HCT116 (cell line): ENCODE measurements around the gene VSNL1. TPM values are rescaled to one million over a fixed set of nuclear protein-coding genes. Genes with fewer than 3 reads are reported as not detected.

Experiments
- ATAC-seq: fragments of 200-7000 bp; cut with Tn5 transposase; 2 replicates; pipeline ENCODE4 v1.9.1; 2020; ENCODE audit warnings: mild to moderate bottlenecking, moderate library complexity
- BruUV-seq: library from RNA; stranded (reverse); fragments of 400-500 nt; replicated peaks from 2 replicates; lab custom pipeline; 2021; lab: Mats Ljungman, UMichigan
- CTCF ChIA-PET: fragments of 300-600 bp; sonication (Branson Sonifier 250); formaldehyde crosslinking; loops from one replicate; lab custom pipeline; 2021; ENCODE audit warnings: antibody characterized with exemption; lab: Charles Lee
- POLR2A ChIA-PET: fragments of 300-600, 350-600 bp; sonication (Branson Sonifier 250); formaldehyde crosslinking; loops from one replicate; lab custom pipeline; 2021; ENCODE audit warnings: antibody characterized with exemption; lab: Charles Lee
- RAD21 ChIA-PET, 2 experiments: fragments of 300-600 bp; sonication (Branson Sonifier 250); formaldehyde crosslinking; loops; one replicate each; lab custom pipeline; 2023; ENCODE audit warnings: low total read pairs in 2 of 2; ENCODE audit not compliant: uncharacterized antibody in 2 of 2, unreplicated experiment in 2 of 2, low non-redundant PET in 1 of 2; lab: Charles Lee
- DNase-seq: peaks from one replicate; pipeline ENCODE4 v3.0.0-alpha.2; 2010; ENCODE audit warnings: low read depth, low spot score
- H2AFZ ChIP-seq: fragments of 200-600 bp; shearing (Covaris generic), sonication (generic); 2 replicates; pipeline ENCODE4 v1.6.1; 2017; ENCODE audit warnings: low read depth, mixed run types, mixed read lengths, antibody characterized with exemption, low read length; ENCODE audit not compliant: poor library complexity, severe bottlenecking
- H3K27ac ChIP-seq: 2 replicates; pipeline ENCODE4 v1.5.1; 2012; ENCODE audit warnings: low read depth, low read length
- H3K27me3 ChIP-seq: fragments of 200-600 bp; sonication (generic); 2 replicates; pipeline ENCODE4 v1.6.1; 2016; ENCODE audit warnings: mixed run types, low read length, mixed read lengths; ENCODE audit not compliant: insufficient read depth
- H3K36me3 ChIP-seq, 2 experiments: fragments of 200-500 bp in 1 of 2; fragments of 200-600 bp in 1 of 2; sonication (Bioruptor generic) in 1 of 2; sonication (generic) in 1 of 2; 2 replicates each; pipeline versions ENCODE4 v1.5.1 to v1.6.1; 2014 to 2016; ENCODE audit warnings: low read length in 2 of 2, inconsistent platforms in 1 of 2, mixed read lengths in 1 of 2, mixed run types in 1 of 2; ENCODE audit not compliant: insufficient read depth in 2 of 2, control insufficient read depth in 1 of 2
- H3K4me1 ChIP-seq, 2 experiments: fragments of 200-600 bp in 1 of 2; sonication (generic) in 1 of 2; 2 replicates each; pipeline versions ENCODE4 v1.5.1 to v1.6.1; 2012 to 2017; ENCODE audit warnings: low read length in 2 of 2, inconsistent platforms in 1 of 2, mild to moderate bottlenecking in 1 of 2, mixed read lengths in 1 of 2, mixed run types in 1 of 2, moderate library complexity in 1 of 2; ENCODE audit not compliant: insufficient read depth in 2 of 2, control insufficient read depth in 1 of 2
- H3K4me2 ChIP-seq: fragments of 200-600 bp; sonication (generic); 2 replicates; pipeline ENCODE4 v1.6.1; 2017; ENCODE audit warnings: mixed run types, low read length, mixed read lengths
- H3K4me3 ChIP-seq, 2 experiments: fragments of 200-600 bp in 1 of 2; sonication (generic) in 1 of 2; replicated peaks in 1 of 2; 2 replicates each; pipeline ENCODE4 v1.5.1; 2011 to 2016; ENCODE audit warnings: low read length in 2 of 2, control low read depth in 1 of 2, low read depth in 1 of 2, mild to moderate bottlenecking in 1 of 2, mixed read lengths in 1 of 2, mixed run types in 1 of 2
- H3K79me2 ChIP-seq: fragments of 200-600 bp; sonication (generic); 2 replicates; pipeline ENCODE4 v1.6.1; 2017; ENCODE audit warnings: mild to moderate bottlenecking, mixed run types, low read length, moderate library complexity, mixed read lengths; ENCODE audit not compliant: insufficient read depth
- H3K9ac ChIP-seq: fragments of 200-600 bp; sonication (generic); 2 replicates; pipeline ENCODE4 v1.6.1; 2016; ENCODE audit warnings: low read length, mixed read lengths
- H3K9me2 ChIP-seq: fragments of 200-600 bp; sonication (generic), shearing (Covaris generic); 2 replicates; pipeline ENCODE4 v1.6.1; 2017; ENCODE audit warnings: mixed run types, mild to moderate bottlenecking, moderate library complexity; ENCODE audit not compliant: insufficient read depth
- H3K9me3 ChIP-seq, 2 experiments: fragments of 200-500 bp in 1 of 2; fragments of 200-600 bp in 1 of 2; sonication (Bioruptor generic) in 1 of 2; sonication (generic) in 1 of 2; 2 replicates each; pipeline ENCODE4 v1.6.1; 2014 to 2017; ENCODE audit warnings: low read length in 2 of 2, mixed read lengths in 2 of 2, inconsistent platforms in 1 of 2, low read depth in 1 of 2, mild to moderate bottlenecking in 1 of 2, mixed run types in 1 of 2, moderate library complexity in 1 of 2; ENCODE audit not compliant: control insufficient read depth in 1 of 2, insufficient read depth in 1 of 2
- H4K20me1 ChIP-seq: fragments of 200-600 bp; sonication (generic), shearing (Covaris generic); 2 replicates; pipeline ENCODE4 v1.6.1; 2017; ENCODE audit warnings: mixed run types, mild to moderate bottlenecking, moderate library complexity; ENCODE audit not compliant: insufficient read depth
- CBX3 ChIP-seq: IDR thresholded peaks from 2 replicates; pipeline ENCODE4 v1.6.1; 2012; ENCODE audit warnings: low read depth
- CEBPB ChIP-seq: IDR thresholded peaks from 2 replicates; pipeline ENCODE4 v1.6.1; 2012; ENCODE audit warnings: low read depth
- EGR1 ChIP-seq: IDR thresholded peaks from 2 replicates; pipeline ENCODE4 v1.6.1; 2012; ENCODE audit warnings: low read depth
- ELF1 ChIP-seq: IDR thresholded peaks from 2 replicates; pipeline ENCODE4 v1.6.1; 2012; ENCODE audit warnings: low read depth, borderline replicate concordance
- EZH2phosphoT487 ChIP-seq: fragments of 200-600 bp; IDR thresholded peaks from 2 replicates; pipeline ENCODE4 v1.6.1; 2018; ENCODE audit warnings: antibody characterized with exemption, borderline replicate concordance
- FOSL1 ChIP-seq: IDR thresholded peaks from 2 replicates; pipeline ENCODE4 v1.6.1; 2012; ENCODE audit warnings: low read depth
- JUND ChIP-seq: IDR thresholded peaks from 2 replicates; pipeline ENCODE4 v1.6.1; 2012
- POLR2A ChIP-seq: IDR thresholded peaks from 2 replicates; pipeline ENCODE4 v1.7.0; 2011; ENCODE audit warnings: borderline replicate concordance; ENCODE audit not compliant: insufficient read depth, insufficient read length; ENCODE audit errors: extremely low read depth
- POLR2AphosphoS5 ChIP-seq: IDR thresholded peaks from 2 replicates; pipeline ENCODE4 v1.6.1; 2011; ENCODE audit warnings: mild to moderate bottlenecking, low read depth, low read length, moderate library complexity
- REST ChIP-seq: IDR thresholded peaks from 2 replicates; pipeline ENCODE4 v1.6.1; 2012; ENCODE audit warnings: low read depth
- SIN3A ChIP-seq: IDR thresholded peaks from 2 replicates; pipeline ENCODE4 v1.6.1; 2012; ENCODE audit warnings: low read depth
- SRF ChIP-seq: IDR thresholded peaks from 2 replicates; pipeline ENCODE4 v1.6.1; 2012; ENCODE audit warnings: low read depth
- TCF7L2 ChIP-seq: IDR thresholded peaks from 2 replicates; pipeline ENCODE4 v1.7.0; 2011; ENCODE audit warnings: borderline replicate concordance, inconsistent platforms; ENCODE audit not compliant: insufficient read depth, insufficient read length; ENCODE audit errors: extremely low read depth
- YY1 ChIP-seq: IDR thresholded peaks from 2 replicates; pipeline ENCODE4 v1.6.1; 2011; ENCODE audit warnings: low read length, low read depth, moderate library complexity, mild to moderate bottlenecking; ENCODE audit not compliant: insufficient replicate concordance; ENCODE audit errors: extremely low read depth
- ZFX ChIP-seq: fragments of 450-650 bp; IDR thresholded peaks from 2 replicates; pipeline ENCODE4 v1.6.1; 2017
- ZNF274 ChIP-seq: fragments of 200-500 bp; sonication (Bioruptor generic); IDR thresholded peaks from 2 replicates; pipeline ENCODE4 v1.6.1; 2014; ENCODE audit warnings: mild to moderate bottlenecking, low read depth, low read length, inconsistent platforms
- intact Hi-C: fragments of 100-400 bp; cut with micrococcal nuclease; formaldehyde crosslinking; loops from 2 replicates; pipeline ENCODE4 v1.10.0; 2022
- total RNA-seq: library from RNA; stranded (reverse); gene quantifications from one replicate; pipeline ENCODE4 v1.2.1, GENCODE V29; 2021; ENCODE audit not compliant: unreplicated experiment

VSNL1 gene
- total RNA-seq, 1 experiment from 2014 or later = 4.6 TPM

DNA sequence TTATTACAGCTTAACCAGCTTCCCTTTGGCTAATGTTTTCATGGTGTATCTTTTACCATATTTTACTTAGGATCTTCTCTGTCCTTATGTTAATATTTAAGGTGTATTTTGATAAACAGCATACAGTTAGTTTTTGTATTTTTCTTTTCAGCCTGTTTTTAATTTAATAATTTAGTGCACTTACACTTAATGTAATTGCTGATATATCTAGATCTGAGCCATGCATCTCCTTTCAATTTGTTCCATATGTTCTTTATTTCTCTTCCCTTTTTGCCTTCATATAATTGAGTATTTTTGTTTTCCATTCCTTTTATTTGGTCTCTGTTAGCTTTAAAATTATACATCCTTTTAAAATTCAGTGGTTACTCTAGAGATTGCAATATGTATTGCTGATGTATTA lies 134.3 kb downstream of the VSNL1 start:
- Histone ChIP-seq H3K9me2 (no peaks in the 10 kb centered on the region), H2AFZ (no peak overlapping the region)
- no peak for TF ChIP-seq ZNF274
- no peak for TF ChIP-seq SRF
- TF ChIP-seq JUND = no peak
- TF ChIP-seq YY1 = no peak
- no peak for TF ChIP-seq ELF1
- no peak for TF ChIP-seq POLR2A
- no peak for TF ChIP-seq FOSL1
- no peak for TF ChIP-seq SIN3A
- no peak for TF ChIP-seq CEBPB
- no peak for TF ChIP-seq TCF7L2
- no peak for TF ChIP-seq POLR2AphosphoS5
- TF ChIP-seq, all 23 proteins: peak for 0
- no peak for ATAC-seq
- Histone ChIP-seq H3K4me2 (no peak overlapping the region), H3K27ac (no peak overlapping the region), H3K27me3 (no peaks in the 10 kb centered on the region), H3K79me2 (no peaks in the 10 kb centered on the region), H3K9me3 (no peaks in the 10 kb centered on the region), H4K20me1 (no peaks in the 10 kb centered on the region), H3K36me3 (peaks cover 0 to 14% of the 10 kb centered on the region in 2 experiments; a peak in 1 of 4 replicates), H3K4me3 (no peak overlapping the region), H3K9ac (no peak overlapping the region), H3K4me1 (0 out of 4 replicates have a peak, but pooled peaks cover 0 to 3% of the 10 kb centered on the region in 2 experiments)
- POLR2A ChIA-PET = no interaction called here
- no TSS peak for BruUV-seq
- DNase-seq = no peak
- intact Hi-C loops = loop anchor here (10.0 kb wide), 1 partner anchor 500 kb away; no protein-coding TSS in a partner anchor
- CTCF ChIA-PET = no interaction called here
- RAD21 ChIA-PET = no interaction called here

DNA sequence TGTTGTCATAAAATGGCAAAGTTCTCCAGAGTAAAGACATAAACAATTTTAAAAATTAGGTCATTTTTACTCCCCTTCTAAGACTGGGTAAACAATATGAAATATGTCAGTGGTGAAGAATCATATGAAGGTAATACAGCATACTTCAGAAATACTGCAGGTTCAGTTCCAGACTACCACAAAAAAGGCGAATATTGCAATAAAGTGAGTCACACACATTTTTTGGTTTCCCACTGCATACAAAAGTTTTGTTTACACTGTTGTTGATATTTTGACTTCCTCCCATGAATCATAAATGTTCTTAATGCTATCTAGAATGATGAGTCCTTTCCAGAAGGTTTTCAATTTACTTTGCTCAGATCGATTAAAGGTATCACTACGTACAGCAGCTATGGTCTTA lies 139.6 kb downstream of the VSNL1 start:
- intact Hi-C loops = no loop called here
- peaks cover 2 to 20% of the 10 kb centered on the region in 2 experiments; a peak in 3 of 4 replicates for H3K36me3 ChIP-seq
- ATAC-seq (no peak), DNase-seq (no peak)
- H3K4me1 ChIP-seq = no peaks in the 10 kb centered on the region
- no peak overlapping the region for H3K4me2 ChIP-seq
- H3K27me3 ChIP-seq = no peaks in the 10 kb centered on the region
- no peaks in the 10 kb centered on the region for H3K9me3 ChIP-seq
- no peak overlapping the region for H3K27ac ChIP-seq
- H2AFZ ChIP-seq = no peak overlapping the region
- POLR2A ChIA-PET = no interaction called here
- no peaks in the 10 kb centered on the region for H4K20me1 ChIP-seq
- RAD21 ChIA-PET = no interaction called here
- no peaks in the 10 kb centered on the region for H3K9me2 ChIP-seq
- TF ChIP-seq EGR1 (no peak), ZNF274 (no peak), CEBPB (no peak), CBX3 (no peak), ZFX (no peak), EZH2phosphoT487 (no peak), SIN3A (no peak), REST (no peak), TCF7L2 (no peak), POLR2AphosphoS5 (no peak)
- no TSS peak for BruUV-seq
- CTCF ChIA-PET = interaction anchor here (2.5 kb wide), 1 partner anchor 9 kb away, joined by 8 read pairs; no protein-coding TSS in a partner anchor
- no peak overlapping the region for H3K4me3 ChIP-seq
- H3K79me2 ChIP-seq = no peaks in the 10 kb centered on the region
- H3K9ac ChIP-seq = no peak overlapping the region
